Measurements from ENCODE around the gene ARMC2. TPM values are rescaled to one million over a fixed set of nuclear protein-coding genes. Genes with fewer than 3 reads are reported as not detected.
"Not testable (repeated sequence)": the region's sequence is repeated elsewhere in the genome, so short reads cannot be mapped to it uniquely, and the experiment has no call there.

ARMC2 gene
- total RNA-seq, 1 experiment from 2014 or later, result 1.2 TPM

DNA sequence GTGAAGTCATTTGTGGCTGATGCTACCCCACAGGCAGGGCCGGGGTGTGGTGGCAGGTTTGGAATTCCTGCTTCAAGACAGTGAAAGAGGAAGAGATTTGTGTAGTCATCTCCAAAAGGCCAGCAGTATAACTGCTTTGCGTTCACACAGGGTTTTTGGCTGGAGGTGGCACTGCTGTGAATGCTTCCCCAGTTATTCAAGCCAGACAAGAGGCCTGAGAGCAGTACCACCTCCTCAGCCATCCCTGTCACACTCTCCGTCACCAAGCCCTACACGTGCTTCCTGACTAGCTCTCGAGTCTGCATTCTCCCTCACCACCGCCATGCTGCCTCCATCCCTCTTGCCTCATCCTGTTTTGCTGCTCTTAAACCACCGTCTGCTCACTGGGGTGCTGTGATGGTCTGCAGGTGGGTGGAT lies 23.9 kb downstream of the ARMC2 start:
- DNase-seq (ENCODE audit: low spot score), result no peak

DNA sequence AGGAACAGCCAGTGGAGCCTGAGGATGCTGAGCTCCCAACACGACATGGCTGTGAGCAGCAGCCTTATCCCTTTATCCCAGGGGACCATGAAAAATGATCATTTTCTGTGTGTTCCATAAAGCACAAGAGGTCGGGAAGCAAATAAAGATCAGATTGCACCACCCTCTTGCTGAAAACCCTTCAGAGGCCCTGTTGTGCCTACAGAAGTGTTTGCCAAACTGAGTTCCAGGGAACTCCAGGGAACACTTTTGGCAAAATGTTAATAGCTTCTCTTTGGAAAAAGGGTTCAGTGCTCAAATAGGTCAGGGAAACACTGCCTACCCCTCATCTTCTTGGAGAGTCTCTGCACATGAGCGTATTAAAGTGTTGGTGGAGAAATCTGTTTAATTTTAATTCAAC lies 24.4 kb downstream of the ARMC2 start:
- no peak for DNase-seq (ENCODE audit: low spot score)

DNA sequence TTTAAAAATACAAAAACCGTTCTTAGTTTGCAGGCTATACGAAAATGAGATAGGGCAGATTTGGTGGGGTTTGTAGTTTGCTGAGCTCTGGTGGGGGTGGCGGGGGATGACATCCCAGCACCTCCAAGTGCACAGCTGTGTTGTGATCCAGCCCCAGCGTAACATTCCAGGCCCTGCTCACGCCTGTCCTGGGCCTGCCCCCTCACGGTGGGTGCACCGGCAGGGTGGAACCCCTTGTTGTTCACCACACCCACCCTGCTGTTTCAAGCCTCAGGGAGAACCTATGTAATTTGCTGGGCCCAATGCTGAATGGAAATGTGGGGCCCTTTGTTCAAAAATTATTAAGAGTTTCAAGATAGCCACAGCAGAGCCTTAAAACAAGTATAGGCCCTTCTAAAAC lies 25.0 kb downstream of the ARMC2 start:
- no peak for DNase-seq (ENCODE audit: low spot score)

DNA sequence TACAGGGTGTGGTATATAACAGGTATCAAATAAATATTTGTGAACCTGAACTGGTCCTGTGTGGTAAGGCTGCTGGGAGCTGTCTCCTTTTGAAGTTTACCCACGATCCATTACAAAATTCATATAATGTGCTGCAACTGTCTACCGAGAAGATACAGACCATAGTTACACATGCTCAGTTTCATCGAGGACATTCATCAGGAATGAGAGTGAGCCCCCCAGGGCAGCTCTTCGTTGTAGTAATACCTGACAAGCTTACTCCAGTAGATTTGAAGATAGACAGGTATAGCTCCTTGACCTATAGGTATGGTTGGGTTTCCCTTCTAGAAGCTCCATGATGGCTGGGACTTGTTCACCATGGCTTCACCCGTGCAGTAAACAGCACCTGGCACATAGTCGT lies 25.7 kb downstream of the ARMC2 start:
- no peak for DNase-seq (ENCODE audit: low spot score)

DNA sequence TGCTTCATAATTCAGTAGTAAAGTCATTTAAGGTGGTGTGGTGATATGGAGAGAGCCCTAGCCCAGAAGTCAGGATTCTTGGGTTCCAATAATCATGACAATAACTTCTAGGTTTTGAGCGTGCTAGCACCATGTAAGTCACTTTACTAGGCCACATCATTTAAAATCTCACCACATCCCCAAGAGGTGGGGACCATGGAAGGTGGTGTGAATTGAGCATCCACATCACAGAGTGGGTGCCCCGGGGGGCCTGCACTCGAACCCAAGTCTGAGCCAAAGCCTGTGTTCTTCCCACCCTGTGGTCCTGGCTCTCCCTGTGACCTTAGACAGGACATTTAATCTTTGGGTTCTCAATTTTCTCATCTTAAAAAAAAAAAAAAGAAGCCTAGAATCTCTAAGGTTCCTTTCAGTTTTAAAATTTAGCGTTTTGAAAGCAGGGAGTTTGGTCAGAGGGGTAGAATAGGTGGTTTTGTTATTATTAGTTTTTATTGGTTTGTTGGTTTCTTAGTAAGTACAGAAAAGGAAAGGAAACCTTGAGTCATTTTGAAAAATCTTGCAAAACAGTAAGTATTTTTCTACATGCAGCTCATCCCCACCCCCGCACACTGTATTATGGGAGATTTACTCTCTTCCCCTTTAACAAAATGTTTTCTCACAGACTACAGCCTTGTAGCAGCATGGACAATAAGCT lies 26.4 kb downstream of the ARMC2 start:
- no peak for DNase-seq (ENCODE audit: low spot score)

DNA sequence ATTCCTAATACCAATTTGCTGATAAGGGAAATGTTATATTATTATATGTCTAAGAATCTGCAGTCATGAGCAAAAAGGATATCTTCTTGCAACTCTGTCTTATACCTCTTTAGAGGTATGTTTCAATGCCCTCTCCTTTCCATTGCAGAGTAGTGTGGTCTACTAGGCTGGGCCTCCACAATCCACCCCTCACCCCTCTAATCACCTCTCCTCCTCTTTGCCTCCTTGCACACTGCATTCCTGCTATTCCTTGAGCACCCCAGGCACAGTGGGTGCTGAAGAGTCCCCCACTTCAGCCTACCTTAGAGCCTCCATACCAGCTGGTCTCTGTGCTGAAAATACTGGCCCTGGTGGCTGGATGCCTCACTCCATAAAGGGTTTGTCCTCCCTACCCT lies 26.9 kb downstream of the ARMC2 start:
- no peak for DNase-seq (ENCODE audit: low spot score)

DNA sequence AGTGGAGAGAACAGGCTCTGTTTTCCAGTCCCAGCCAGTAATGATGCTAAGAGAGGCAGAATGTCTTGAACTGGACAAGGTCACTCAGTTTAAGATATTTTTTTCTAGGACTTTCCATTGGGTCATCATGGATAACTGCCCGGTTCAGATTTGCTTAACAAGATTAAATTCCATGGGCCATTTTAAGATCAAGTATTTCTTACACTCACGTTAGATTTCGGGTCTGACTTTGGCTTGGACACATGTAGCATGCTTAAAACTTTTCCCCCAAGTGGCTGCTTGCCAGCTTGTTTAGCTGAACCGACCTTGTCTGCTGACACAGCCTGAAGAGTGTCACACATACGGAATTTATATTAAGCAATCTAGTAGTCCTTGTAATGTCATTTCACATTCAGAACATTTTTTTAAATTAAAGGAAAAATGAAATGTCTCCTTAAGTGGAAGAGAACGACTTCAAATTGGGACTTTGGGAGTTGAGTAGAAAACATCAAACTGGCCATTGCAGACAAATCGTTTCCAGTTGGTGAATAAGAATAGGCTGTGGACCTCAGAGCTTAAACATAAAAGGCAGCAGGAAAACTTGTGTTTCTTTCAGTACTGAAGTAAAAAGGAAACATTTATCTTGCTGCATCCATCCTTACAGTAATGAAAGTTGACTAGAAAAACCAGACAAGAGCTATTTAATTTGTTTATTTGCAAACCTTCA lies 29.0 kb downstream of the ARMC2 start:
- DNase-seq (ENCODE audit: low spot score), result no peak

DNA sequence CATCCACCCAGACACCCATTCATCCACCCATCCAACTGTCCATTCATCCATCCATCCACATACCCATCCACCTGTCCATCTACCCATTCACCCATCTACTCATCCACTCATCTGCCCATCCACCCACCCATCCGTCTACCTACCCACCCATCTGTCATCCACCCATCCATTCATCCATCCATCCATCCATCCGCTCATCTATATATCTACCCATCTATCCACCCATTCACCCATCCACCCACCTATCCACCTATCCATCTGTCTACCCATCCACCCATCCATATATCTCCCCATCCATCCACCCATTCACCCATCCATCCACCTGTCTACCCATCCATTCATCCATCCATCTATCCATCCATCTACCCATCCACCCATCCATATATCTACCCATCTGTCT lies 30.7 kb downstream of the ARMC2 start:
- DNase-seq (ENCODE audit: low spot score), result no peak

DNA sequence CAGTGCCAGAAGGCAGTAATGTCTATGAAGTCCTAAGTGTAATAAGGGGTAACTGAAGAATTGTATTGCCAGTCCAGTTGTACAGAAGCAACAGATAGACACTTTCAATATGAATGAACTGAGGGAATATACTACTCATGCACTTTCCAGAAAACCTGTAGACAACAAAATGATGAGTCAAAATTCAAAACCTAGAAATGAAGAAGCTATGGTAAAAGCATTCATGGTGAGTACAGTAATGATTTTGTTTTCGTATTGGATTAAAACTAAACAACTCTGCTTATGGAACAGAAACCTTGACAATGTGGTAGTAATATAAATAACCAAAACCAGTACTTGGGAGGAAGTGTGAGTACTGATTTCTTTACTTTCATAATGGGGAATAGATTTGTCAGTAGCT lies 35.0 kb downstream of the ARMC2 start:
- no peak for DNase-seq (ENCODE audit: low spot score)

DNA sequence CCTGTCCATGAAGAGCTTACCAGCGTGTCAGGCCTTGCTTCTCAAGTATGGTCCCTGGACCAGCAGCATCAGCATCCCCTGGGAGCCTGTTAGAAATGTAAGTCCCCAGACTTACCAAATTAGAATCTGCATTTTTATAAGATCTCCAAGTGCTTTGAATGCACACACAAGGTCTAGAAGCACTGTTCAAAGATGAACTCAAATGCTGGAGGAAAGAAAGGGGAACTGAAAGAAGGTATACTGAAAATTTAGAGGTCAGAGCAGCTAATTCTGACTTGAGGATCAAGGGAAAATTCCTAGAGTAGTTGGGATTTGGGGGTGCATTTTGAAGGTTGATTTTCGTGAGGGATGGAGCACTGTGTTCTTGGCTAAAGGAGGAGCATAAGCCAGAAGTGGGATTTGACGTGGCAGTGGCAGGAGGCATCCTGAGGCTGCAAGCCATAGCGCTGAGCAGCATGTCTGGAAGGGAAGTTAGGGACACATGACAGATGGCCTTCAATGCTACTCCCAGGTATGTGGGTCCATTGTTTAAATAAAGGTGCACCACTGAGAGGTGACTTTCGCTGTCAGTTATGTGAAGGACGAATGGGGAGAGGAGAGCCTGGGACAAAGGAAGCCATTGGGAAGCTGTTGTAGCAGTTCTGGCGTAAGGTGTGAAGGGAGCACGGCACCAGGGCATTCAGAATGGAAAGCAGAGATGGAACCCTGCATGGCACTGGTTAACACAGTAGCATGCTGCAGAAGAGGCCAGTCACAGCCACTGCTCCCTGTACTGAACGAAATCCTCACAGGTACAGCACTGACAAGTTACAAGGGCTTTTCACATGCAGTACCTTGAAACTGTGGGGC lies 36.2 kb downstream of the ARMC2 start:
- DNase-seq (ENCODE audit: low spot score), result no peak

DNA sequence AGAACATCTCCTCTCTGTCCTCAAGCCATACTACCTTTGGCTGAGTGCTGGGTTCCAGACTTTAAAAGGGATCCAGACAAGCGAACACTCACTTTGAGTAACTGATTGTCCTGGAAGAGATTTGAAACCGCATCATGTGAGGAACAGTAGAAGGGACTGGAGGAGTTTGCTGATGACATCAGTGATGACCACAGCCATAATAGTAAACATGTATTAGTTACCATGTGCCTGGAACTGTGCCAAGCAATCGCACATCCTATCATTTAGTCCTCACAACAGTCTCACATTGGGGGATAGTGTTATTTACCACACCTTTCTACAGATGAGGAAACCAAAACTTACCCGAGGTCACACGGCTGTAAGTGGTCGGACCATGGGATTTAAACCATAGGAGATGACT lies 39.8 kb downstream of the ARMC2 start:
- DNase-seq (ENCODE audit: low spot score), result no peak

DNA sequence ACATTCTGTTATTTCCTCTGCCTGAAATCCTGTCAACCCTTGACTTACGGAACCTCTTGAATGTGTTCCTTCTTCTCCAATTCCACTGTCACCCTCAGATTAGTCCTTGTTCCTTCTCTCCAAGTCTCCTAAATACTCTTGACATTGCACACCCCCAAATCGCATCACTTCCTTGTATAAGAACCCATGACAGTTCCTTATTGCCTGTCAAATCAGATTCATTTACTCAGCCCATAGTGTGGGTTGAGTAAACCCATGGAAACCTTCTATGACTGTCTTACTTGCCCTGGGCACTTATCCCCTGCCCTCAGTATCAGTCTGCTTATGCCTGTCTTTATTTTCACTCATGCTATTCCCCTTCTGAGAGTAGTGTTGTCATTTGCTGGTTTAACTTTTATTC lies 40.5 kb downstream of the ARMC2 start:
- DNase-seq (ENCODE audit: low spot score), result no peak

DNA sequence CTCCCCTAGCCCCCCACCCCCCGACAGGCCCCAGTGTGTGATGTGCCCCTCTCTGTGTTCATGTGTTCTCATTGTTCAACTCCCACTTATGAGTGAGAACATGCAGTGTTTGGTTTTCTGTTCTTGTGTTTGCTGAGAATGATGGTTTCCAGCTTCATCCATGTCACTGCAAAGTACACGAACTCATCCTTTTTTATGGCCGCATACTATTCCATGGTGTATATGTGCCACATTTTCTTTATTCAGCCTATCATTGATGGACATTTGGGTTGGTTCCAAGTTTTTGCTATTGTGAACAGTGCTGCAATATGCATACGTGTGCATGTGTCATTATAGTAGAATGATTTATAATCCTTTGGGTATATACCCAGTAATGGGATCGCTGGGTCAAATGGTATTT lies 42.7 kb downstream of the ARMC2 start:
- not testable (repeated sequence) for DNase-seq (ENCODE audit: low spot score)

DNA sequence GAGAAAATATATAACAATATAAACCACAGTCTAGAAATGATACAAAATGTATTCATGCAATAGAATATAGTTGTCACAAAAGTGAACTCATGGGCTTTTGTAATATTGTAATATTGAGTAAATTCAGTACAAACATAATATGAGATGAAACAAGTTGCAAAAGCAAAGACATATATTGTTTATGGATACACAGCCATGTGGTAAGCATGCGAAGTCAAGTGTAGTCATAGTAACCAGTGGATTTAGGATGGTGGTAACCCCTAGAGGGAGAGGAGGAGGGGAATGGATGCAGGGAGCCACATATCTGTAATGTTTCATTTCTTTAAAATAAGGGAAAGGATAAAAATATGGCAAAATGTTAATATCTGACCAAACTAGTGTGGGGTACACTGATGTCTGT lies 47.3 kb downstream of the ARMC2 start:
- no peak for DNase-seq (ENCODE audit: low spot score)

DNA sequence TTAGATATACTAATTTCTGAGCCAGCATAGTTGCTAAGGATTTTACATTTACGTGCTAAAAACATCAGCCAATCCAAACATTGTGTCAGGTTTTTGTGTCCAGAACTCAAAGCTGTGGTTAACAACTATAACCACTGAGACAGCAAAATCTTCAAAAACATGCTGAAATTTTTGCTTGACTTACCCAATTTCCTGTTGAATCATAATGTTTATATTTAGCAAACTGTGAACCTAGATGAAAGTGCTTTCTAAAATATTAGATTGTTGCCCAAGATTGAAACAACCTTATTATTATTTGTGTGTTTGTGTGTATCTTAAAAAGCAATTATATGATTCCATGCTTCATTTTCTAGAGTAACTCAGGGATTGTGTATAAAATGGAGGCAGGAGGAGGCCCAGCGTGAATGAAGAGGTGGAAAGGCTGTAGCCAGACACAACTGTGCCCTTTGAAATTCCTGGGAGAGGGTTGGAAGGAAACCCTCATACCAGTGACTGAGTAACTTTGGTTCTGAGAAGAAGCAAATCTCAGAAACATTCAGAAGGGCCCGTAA lies 48.0 kb downstream of the ARMC2 start:
- DNase-seq (ENCODE audit: low spot score), result peak; percentile 19

DNA sequence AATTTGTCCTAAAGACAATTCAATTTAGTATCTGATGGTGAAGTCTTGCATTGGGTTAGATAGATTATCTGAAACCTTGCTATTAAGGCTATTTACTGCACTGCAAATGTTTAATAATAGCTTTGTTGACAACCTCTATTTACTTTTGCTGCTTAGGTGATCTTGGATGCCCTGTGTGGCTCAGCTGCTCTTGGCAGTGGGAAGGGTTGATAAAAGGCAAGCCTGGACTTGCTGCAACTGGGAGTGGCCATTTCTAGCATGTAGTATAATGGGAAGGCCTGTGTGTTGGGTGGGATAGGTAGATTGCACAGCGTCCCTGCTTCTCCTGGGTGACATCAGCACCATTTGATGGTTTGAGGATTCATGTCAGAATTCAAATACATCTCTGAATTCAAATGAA lies 49.1 kb downstream of the ARMC2 start:
- DNase-seq (ENCODE audit: low spot score), result no peak

DNA sequence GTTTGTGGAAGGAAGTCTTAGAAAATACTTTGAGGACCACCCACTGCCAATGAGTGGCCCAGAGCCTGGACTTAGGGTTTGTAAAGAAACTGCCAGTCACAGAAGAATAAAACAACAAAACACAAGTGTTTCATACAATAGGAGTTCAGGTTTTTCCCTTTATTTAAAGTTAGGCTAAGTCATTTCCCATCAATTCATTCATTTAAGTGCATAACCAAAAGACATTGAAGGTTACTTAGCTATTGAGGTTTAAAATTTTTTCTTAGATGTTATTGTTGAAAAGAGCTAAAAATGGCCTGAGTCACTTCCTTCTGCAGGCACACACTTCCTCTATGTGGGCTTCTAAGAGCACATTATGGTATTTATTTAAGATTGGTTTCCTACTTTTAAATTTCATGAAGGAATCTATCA lies 54.2 kb downstream of the ARMC2 start:
- no peak for DNase-seq (ENCODE audit: low spot score)

DNA sequence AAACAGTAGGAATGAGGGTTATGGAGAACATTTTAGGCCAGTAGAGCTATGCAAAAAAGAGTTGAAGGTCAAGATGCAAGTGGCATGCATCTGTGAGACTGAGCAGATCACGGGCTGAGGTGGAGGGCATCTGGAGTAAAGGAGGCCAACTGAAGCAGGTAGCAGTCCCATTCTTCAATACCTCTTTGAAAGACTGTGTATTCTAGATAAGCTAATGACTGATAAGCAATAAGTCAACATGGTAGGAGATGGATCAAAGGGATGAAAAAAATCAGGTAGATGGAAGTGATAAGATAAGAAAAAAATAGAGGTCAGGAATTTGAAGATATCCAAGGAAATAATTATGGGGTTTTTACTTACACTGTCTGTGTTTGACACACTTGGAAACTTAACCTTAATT lies 55.6 kb downstream of the ARMC2 start:
- DNase-seq (ENCODE audit: low spot score), result no peak

DNA sequence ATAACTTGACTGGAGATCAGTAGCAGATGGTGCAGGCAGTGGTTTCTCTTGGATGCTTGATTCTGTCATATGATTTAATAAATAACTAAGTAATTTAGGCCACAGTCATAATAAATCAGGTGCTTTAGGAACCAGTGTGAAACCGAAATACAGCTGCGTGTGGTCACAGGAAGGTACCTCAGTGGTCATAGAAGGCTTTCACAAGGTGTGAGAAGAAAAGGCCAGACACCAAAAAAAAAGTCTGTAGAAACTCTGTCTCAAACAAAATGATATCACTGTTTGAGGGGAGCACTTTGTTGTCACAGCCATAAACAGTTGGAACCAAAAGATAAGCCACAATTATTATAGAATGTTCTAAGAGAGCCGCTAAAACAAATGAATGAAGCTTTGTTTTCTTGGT lies 56.5 kb downstream of the ARMC2 start:
- no peak for DNase-seq (ENCODE audit: low spot score)

DNA sequence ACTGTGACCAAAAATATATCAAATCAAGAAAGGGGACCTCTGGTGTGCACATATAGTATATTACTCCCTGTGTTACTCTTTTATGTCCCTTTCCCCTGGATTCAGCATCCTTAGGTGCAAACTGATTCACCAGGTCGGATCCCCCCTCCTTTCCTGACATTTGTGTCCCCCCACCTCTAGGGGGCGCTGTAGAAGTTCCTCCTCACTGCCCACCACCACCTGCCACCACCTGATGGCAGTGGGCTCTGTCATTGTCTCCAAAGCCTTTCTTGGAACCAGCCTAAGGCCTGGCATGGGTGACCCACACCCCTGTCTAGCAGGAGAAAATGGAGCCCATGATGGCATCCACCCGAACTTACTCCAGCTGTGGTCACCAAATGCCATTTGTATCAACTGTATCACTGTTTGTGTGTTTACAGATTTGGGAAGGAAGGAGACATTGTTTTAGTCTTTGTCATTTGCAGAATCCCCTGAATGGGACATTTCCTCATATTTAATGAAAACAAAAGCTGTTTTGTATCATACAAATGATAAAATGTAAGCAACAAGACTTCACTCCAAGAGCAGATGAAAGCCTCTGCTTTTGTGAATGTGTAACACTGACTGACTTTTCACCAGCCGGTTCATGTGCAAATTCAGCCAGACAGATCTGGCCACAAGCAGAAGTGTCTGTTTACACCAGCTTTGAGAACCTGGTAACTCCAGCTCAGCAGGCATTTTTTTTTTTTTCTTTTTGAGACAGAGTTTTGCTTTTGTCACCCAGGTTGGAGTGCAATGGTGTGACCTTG lies 66.2 kb downstream of the ARMC2 start:
- DNase-seq (ENCODE audit: low spot score), result peak; percentile 10

DNA sequence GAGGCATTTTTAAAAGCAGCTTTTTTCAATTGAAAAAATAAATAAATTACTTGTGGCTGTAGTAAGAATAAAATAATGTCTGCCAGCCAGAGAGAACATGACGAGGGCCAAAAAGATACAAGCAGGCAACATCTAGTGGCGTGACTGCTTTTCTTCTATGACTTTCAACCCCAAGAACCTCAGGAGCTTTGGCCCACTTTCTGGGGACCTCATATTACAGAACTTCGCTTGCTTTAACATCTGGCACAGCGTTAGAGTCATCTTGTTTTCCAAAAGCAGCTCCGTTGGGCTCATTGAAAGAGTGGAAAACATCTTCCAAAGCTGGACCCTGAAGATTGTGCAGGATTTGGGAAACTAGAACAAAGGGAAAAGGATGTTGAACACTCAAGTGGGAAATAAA lies 67.0 kb downstream of the ARMC2 start:
- DNase-seq (ENCODE audit: low spot score), result no peak

Measured in H4 (cell line).